ENCODE measurements around the gene SASH1.

DNA sequence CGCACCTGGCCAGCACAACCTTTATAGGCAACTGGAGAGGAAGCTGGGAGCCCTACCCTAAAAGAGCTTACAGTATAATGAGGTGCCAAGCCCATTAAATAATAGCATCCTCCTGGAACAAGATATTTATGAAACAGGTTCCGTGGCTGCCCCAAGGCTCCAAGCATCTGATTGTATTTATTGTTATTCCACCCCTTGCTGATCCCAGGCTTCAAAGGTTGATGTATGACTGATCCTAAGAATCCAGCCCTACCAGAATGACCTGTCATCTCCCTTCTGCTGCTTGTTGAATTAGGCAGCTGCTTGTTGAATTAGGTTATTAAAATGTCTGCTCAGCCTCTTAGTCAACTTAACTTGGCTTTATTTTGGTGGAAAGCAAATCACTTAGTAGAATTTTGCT, 35.2 kb upstream of the SASH1 start:
- no peak for TF ChIP-seq CTCF (IDR thresholded peaks at IDR 0.05; ENCODE audit: low read depth, low read length, poor library complexity, severe bottlenecking)
- TF ChIP-seq EZH2phosphoT487 (IDR thresholded peaks at IDR 0.05; ENCODE audit: borderline replicate concordance, low read length) = no peak

Measured in DOHH2 (cell line).